Kidney epithelial cell (primary cell): ENCODE results near the gene DTNB. TPM values are rescaled to one million over a fixed set of nuclear protein-coding genes. Genes with fewer than 3 reads are reported as not detected.
A peak's percentile ranks its signal among the peaks of the same experiment; 100 is the strongest.

Source experiments
- DNase-seq: peaks from one replicate; pipeline ENCODE4 v3.0.0-alpha.2; 2010; ENCODE audit warnings: low read depth
- H3K27me3 ChIP-seq: 2 replicates; pipeline ENCODE4 v1.6.0; 2011; ENCODE audit warnings: low read length; ENCODE audit not compliant: control insufficient read depth, insufficient read depth
- H3K36me3 ChIP-seq: 2 replicates; pipeline ENCODE4 v1.5.1; 2011; ENCODE audit warnings: low read length; ENCODE audit not compliant: control insufficient read depth, insufficient read depth
- H3K4me3 ChIP-seq: 2 replicates; pipeline ENCODE4 v1.5.1; 2011; ENCODE audit warnings: low read depth, mild to moderate bottlenecking, control low read depth, low read length
- CTCF ChIP-seq: IDR thresholded peaks from 2 replicates; pipeline ENCODE4 v1.5.1; 2011; ENCODE audit warnings: mild to moderate bottlenecking, moderate library complexity, low read length, control low read depth, inconsistent platforms; ENCODE audit not compliant: insufficient read depth, poor library complexity, severe bottlenecking
- total RNA-seq: library from RNA; depleted of rRNA; stranded (reverse); fragments of >200 nt; gene quantifications from 2 replicates; pipeline ENCODE4 v1.2.3, GENCODE V29; 2015

DTNB gene
- total RNA-seq, 1 donor from 2014 or later, result 16.9 TPM

- no peaks in the 10 kb centered on the region for H3K36me3 ChIP-seq
- H3K4me3 ChIP-seq, result no peak overlapping the region
- DNase-seq, result no peak
- no peaks in the 10 kb centered on the region for H3K27me3 ChIP-seq
- TF ChIP-seq CTCF, result peak; percentile 78
Observed at GRCh38 chr2:25700221-25700660, 26.9 kb upstream of the DTNB start.

GRCh38 chr2:25699216-25699615, 25.8 kb upstream of the DTNB start:
- no peaks in the 10 kb centered on the region for H3K27me3 ChIP-seq
- no peaks in the 10 kb centered on the region for H3K36me3 ChIP-seq
- DNase-seq, result no peak
- TF ChIP-seq CTCF, result no peak
- H3K4me3 ChIP-seq, result no peak overlapping the region

GRCh38 chr2:25698752-25699151, 25.4 kb upstream of the DTNB start:
- Histone ChIP-seq H3K36me3 (no peaks in the 10 kb centered on the region), H3K27me3 (no peaks in the 10 kb centered on the region), H3K4me3 (no peak overlapping the region)
- no peak for DNase-seq
- no peak for TF ChIP-seq CTCF

- Histone ChIP-seq H3K4me3 (no peak overlapping the region), H3K36me3 (no peaks in the 10 kb centered on the region), H3K27me3 (no peaks in the 10 kb centered on the region)
- no peak for TF ChIP-seq CTCF
- no peak for DNase-seq
Observed at GRCh38 chr2:25697559-25698341, 24.4 kb upstream of the DTNB start.

GRCh38 chr2:25692737-25693445, 19.5 kb upstream of the DTNB start:
- H3K27me3 ChIP-seq, result no peaks in the 10 kb centered on the region
- H3K36me3 ChIP-seq, result no peaks in the 10 kb centered on the region
- no peak for DNase-seq
- no peak overlapping the region for H3K4me3 ChIP-seq
- TF ChIP-seq CTCF, result no peak
